ENCODE data around the gene CNTN1.

CNTN1 gene

GRCh38 chr12:41051954-41052353 lies 359.7 kb downstream of the CNTN1 start:
- DNase-seq (ENCODE audit: low read depth): no peak
- TF ChIP-seq, protein P1, sequence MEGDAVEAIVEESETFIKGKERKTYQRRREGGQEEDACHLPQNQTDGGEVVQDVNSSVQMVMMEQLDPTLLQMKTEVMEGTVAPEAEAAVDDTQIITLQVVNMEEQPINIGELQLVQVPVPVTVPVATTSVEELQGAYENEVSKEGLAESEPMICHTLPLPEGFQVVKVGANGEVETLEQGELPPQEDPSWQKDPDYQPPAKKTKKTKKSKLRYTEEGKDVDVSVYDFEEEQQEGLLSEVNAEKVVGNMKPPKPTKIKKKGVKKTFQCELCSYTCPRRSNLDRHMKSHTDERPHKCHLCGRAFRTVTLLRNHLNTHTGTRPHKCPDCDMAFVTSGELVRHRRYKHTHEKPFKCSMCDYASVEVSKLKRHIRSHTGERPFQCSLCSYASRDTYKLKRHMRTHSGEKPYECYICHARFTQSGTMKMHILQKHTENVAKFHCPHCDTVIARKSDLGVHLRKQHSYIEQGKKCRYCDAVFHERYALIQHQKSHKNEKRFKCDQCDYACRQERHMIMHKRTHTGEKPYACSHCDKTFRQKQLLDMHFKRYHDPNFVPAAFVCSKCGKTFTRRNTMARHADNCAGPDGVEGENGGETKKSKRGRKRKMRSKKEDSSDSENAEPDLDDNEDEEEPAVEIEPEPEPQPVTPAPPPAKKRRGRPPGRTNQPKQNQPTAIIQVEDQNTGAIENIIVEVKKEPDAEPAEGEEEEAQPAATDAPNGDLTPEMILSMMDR (IDR thresholded peaks at IDR 0.05; ENCODE audit: low read length, missing control alignments): no peak
- no peak overlapping the region for H3K4me3 ChIP-seq (replicated peaks; ENCODE audit: low read depth, low read length)

DNA sequence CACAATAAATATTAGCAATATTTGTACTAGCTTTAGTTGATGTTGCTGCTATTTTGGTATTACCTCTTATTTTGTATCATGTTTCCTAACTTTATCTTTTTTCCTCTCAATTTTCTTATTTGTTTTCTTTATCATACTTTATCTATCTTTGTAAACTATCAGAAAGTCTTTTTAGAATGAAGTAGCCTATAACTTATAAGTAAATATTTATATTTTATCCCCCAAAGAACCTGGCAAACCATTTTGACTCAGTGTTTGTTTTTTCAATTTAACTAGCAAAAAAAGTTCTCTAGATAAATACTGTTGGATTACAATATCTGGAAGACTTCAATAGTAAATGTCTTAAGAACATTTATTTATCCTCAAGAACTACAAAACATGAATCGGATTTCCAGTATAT lies 360.2 kb downstream of the CNTN1 start:
- H3K4me3 ChIP-seq (replicated peaks; ENCODE audit: low read depth, low read length): no peak overlapping the region
- DNase-seq (ENCODE audit: low read depth): no peak
- TF ChIP-seq, protein P1 (IDR thresholded peaks at IDR 0.05; ENCODE audit: low read length, missing control alignments): no peak

- H3K4me3 ChIP-seq (replicated peaks; ENCODE audit: low read depth, low read length): no peak overlapping the region
- no peak for DNase-seq (ENCODE audit: low read depth)
- TF ChIP-seq, protein P1 (IDR thresholded peaks at IDR 0.05; ENCODE audit: low read length, missing control alignments): no peak
Measured at GRCh38 chr12:41053046-41053445, 360.8 kb downstream of the CNTN1 start.

DNA sequence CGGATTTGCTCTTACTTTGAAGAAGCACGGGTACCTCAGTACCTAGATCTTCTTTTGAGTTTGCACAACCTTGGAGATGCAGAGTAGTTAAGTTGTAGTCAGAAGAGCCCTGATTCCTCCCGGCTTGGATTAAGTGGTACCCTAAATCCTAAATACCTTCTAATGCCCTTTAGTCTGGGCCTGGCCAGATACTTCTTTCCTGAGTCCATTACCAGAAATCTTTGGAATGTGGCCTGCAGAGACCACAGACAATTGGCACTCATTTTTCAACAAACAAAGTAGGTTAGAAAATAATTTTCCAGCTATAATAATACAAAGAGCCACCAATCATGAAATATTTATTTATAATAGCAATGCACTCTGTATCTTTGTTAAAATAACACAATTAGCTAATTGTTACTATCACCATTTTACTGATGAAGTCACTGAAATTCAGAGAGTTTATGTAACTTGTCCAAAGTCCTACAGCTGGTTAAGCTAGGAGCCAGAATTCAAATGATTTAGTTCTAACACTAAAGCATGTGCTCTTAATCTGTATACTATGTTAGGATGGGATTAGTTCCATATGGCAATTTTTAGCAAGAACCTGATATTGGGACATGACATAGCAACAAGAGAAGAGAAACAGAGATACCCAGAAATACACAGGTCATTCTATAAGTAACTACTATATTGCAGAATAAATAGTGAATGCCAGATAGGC lies 363.8 kb downstream of the CNTN1 start:
- TF ChIP-seq, protein P1 (IDR thresholded peaks at IDR 0.05; ENCODE audit: low read length, missing control alignments): no peak
- no peak overlapping the region for H3K4me3 ChIP-seq (replicated peaks; ENCODE audit: low read depth, low read length)
- DNase-seq (ENCODE audit: low read depth): no peak

GRCh38 chr12:41058266-41058665 lies 366.0 kb downstream of the CNTN1 start:
- TF ChIP-seq, protein P1 (IDR thresholded peaks at IDR 0.05; ENCODE audit: low read length, missing control alignments): no peak
- no peak for DNase-seq (ENCODE audit: low read depth)
- H3K4me3 ChIP-seq (replicated peaks; ENCODE audit: low read depth, low read length): no peak overlapping the region

- no peak overlapping the region for H3K4me3 ChIP-seq (replicated peaks; ENCODE audit: low read depth, low read length)
- TF ChIP-seq, protein P1 (IDR thresholded peaks at IDR 0.05; ENCODE audit: low read length, missing control alignments): no peak
- no peak for DNase-seq (ENCODE audit: low read depth)
Measured at GRCh38 chr12:41061192-41061591, 369.0 kb downstream of the CNTN1 start.

DNA sequence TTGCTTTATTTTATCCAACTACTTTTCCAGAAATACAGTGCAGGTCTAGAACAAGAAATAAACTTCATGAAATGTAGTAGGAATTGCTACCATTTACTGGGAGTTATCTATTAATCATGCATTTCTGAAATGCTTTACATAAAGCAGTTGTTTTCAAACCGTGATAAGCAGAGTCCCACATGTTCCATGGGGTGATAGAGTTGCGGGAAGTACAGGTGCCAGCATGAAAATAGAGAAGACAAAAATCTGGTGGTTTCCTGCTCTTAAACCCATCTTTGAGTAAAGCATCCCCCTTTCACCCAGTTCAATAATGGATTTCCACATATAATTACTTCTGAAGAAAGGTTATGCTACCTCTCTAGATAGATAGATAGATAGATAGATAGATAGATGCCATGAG lies 372.2 kb downstream of the CNTN1 start:
- H3K4me3 ChIP-seq (replicated peaks; ENCODE audit: low read depth, low read length): no peak overlapping the region
- no peak for DNase-seq (ENCODE audit: low read depth)
- TF ChIP-seq, protein P1 (IDR thresholded peaks at IDR 0.05; ENCODE audit: low read length, missing control alignments): no peak
